Breast epithelium (tissue), 3 donors: Measurements from ENCODE around the gene KDM6A.

Experiments used
- CTCF ChIP-seq, 3 donors: fragments of 450-650 bp; IDR thresholded peaks; one replicate each; pipeline ENCODE4 v1.5.1; 2016 to 2017; ENCODE audit warnings: antibody characterized with exemption in 3 of 3, mild to moderate bottlenecking in 3 of 3, moderate library complexity in 3 of 3
- POLR2A ChIP-seq: fragments of 450-650 bp; IDR thresholded peaks from one replicate; pipeline ENCODE4 v1.6.1; 2016; ENCODE audit warnings: antibody characterized with exemption, mild to moderate bottlenecking, moderate library complexity
- POLR2AphosphoS5 ChIP-seq, 3 donors: sonication (generic); formaldehyde crosslinking; IDR thresholded peaks; one replicate each; pipeline ENCODE4 v1.6.1; 2017; ENCODE audit warnings: antibody characterized with exemption in 3 of 3

GRCh38 chrX:44948406-44948805 is 75.4 kb downstream of the KDM6A start:
- no peak for TF ChIP-seq CTCF (IDR thresholded peaks at IDR 0.05)
- TF ChIP-seq POLR2AphosphoS5 (IDR thresholded peaks at IDR 0.05): no peak
- no peak for TF ChIP-seq POLR2A
